ENCODE data around the gene KDM6A. TPM values are rescaled to one million over a fixed set of nuclear protein-coding genes. Genes with fewer than 3 reads are reported as not detected.
"Not testable (repeated sequence)": the region's sequence is repeated elsewhere in the genome, so short reads cannot be mapped to it uniquely, and the experiment has no call there.

The KDM6A gene
- total and polyA plus RNA-seq, 2 of the 13 experiments (the other 11 are each of a cell fraction or from before 2014, with no cell fraction given) = 16.7 to 18.2 TPM

DNA sequence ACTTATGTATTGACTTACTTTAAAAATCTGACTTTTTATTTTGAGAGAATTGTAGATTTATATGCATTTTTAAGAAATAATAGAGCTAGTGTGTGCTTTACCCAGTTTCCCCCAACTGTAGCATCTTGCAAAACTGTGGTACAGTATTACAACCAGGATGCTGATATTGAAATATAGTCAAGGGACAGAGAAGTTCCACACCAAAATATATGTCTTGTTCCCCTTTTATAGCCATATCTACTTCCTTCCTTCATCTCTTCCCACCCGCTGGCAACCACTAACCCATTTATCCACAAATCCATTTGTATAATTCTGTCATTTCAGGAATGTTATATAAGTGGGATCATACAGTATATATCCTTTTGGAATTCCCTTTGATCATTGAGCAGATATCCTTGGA, 16.8 kb downstream of the KDM6A start (continued):
- TF ChIP-seq ZSCAN22 (CRISPR knock-in tag; IDR thresholded peaks at IDR 0.05) (no peak), GLI4 (CRISPR knock-in tag; IDR thresholded peaks at IDR 0.05; ENCODE audit: borderline replicate concordance) (no peak), ZNF496 (CRISPR knock-in tag; IDR thresholded peaks at IDR 0.05; ENCODE audit: insufficient replicate concordance) (no peak)
- TF ChIP-seq, protein P1, sequence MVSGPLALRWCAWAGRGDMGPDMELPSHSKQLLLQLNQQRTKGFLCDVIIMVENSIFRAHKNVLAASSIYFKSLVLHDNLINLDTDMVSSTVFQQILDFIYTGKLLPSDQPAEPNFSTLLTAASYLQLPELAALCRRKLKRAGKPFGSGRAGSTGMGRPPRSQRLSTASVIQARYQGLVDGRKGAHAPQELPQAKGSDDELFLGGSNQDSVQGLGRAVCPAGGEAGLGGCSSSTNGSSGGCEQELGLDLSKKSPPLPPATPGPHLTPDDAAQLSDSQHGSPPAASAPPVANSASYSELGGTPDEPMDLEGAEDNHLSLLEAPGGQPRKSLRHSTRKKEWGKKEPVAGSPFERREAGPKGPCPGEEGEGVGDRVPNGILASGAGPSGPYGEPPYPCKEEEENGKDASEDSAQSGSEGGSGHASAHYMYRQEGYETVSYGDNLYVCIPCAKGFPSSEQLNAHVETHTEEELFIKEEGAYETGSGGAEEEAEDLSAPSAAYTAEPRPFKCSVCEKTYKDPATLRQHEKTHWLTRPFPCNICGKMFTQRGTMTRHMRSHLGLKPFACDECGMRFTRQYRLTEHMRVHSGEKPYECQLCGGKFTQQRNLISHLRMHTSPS (CRISPR knock-in tag; IDR thresholded peaks at IDR 0.05; ENCODE audit: low read depth) = no peak

- Histone ChIP-seq H3K4me1 (ENCODE audit: insufficient read depth, low read length) (peaks cover 10% of the 10 kb centered on the region), H2AFZ (ENCODE audit: low read length) (no peak overlapping the region), H3K9me3 (ENCODE audit: low read length) (no peaks in the 10 kb centered on the region), H3K27me3 (ENCODE audit: control insufficient read depth in 1 of 2, insufficient read depth in 2 of 2, low read length in 2 of 2) (no peaks in the 10 kb centered on the region), H4K20me1 (ENCODE audit: insufficient read depth, low read length) (peaks cover 11% of the 10 kb centered on the region; the same call in 1 of the 2 replicates), H3K9ac (ENCODE audit: insufficient read depth, low read depth, low read length) (no peak overlapping the region), H3K27ac (ENCODE audit: extremely low read length, insufficient read depth, low read length) (no peak overlapping the region), H3K79me2 (ENCODE audit: insufficient read depth, low read length) (peaks cover 78% of the 10 kb centered on the region), H3K4me3 (replicated peaks in 1 of 3; ENCODE audit: insufficient read depth in 1 of 3, low read depth in 2 of 3, low read length in 3 of 3) (no peak overlapping the region), H3K36me3 (replicated peaks in 1 of 2; ENCODE audit: control insufficient read depth in 1 of 2, insufficient read depth in 2 of 2, low read length in 2 of 2) (no peaks in the 10 kb centered on the region), H3K4me2 (ENCODE audit: low read depth, low read length) (no peak overlapping the region)
- 87% methylated on average over 3 of the region's 3 CpGs for WGBS (ENCODE audit: low lambda C conversion rate)
- DNase-seq (ENCODE audit: low spot score) (no peak), ATAC-seq (no peak), FAIRE-seq (peak; percentile 50)
- CTCF ChIA-PET (ENCODE audit: low intra/inter-chr PET ratio, low total read pairs) = no interaction called here
- intact Hi-C loops (cut with micrococcal nuclease; ENCODE audit: unreplicated experiment) = no loop called here
- in situ Hi-C loops (cut with HindIII; ENCODE audit: extremely low pct_ligation_motif_present, low pct_unique_long_range_greater_than_20kb) = no loop called here
- POLR2A ChIA-PET = no interaction called here
- no peak for TF ChIP-seq CBFB (CRISPR knock-in tag; IDR thresholded peaks at IDR 0.05)
- TF ChIP-seq KMT2B (CRISPR knock-in tag; IDR thresholded peaks at IDR 0.05) = no peak
- no peak for TF ChIP-seq ZSCAN22 (CRISPR knock-in tag; IDR thresholded peaks at IDR 0.05)
- no peak for TF ChIP-seq RXRA (CRISPR knock-in tag; IDR thresholded peaks at IDR 0.05)
- TF ChIP-seq REPIN1 (CRISPR knock-in tag; IDR thresholded peaks at IDR 0.05; ENCODE audit: borderline replicate concordance, low read depth) = no peak
- BruUV-seq (replicated peaks) = TSS peak; percentile 14
These were observed 17.3 kb downstream of the KDM6A start for GRCh38 chrX:44890247-44890646.

GRCh38 chrX:44890687-44891086, 17.7 kb downstream of the KDM6A start:
- CTCF ChIA-PET (ENCODE audit: low intra/inter-chr PET ratio, low total read pairs); in situ Hi-C loops (cut with HindIII; ENCODE audit: extremely low pct_ligation_motif_present, low pct_unique_long_range_greater_than_20kb): not testable (repeated sequence)
- H3K79me2 ChIP-seq (ENCODE audit: insufficient read depth, low read length) = peaks cover 80% of the 10 kb centered on the region

More at GRCh38 chrX:44890687-44891086, 17.7 kb downstream of the KDM6A start:
- H3K4me3 ChIP-seq (replicated peaks in 1 of 3; ENCODE audit: insufficient read depth in 1 of 3, low read depth in 2 of 3, low read length in 3 of 3); H3K36me3 ChIP-seq (replicated peaks in 1 of 2; ENCODE audit: control insufficient read depth in 1 of 2, insufficient read depth in 2 of 2, low read length in 2 of 2); H3K27ac ChIP-seq (ENCODE audit: extremely low read length, insufficient read depth, low read length); FAIRE-seq; H3K9ac ChIP-seq (ENCODE audit: insufficient read depth, low read depth, low read length); ATAC-seq; intact Hi-C loops (cut with micrococcal nuclease; ENCODE audit: unreplicated experiment); H2AFZ ChIP-seq (ENCODE audit: low read length); DNase-seq (ENCODE audit: low spot score); H3K4me2 ChIP-seq (ENCODE audit: low read depth, low read length); BruUV-seq (replicated peaks); POLR2A ChIA-PET; H3K27me3 ChIP-seq (ENCODE audit: control insufficient read depth in 1 of 2, insufficient read depth in 2 of 2, low read length in 2 of 2); H3K9me3 ChIP-seq (ENCODE audit: low read length): not testable (repeated sequence)
- peaks cover 12% of the 10 kb centered on the region; the same call in 1 of the 2 replicates for H4K20me1 ChIP-seq (ENCODE audit: insufficient read depth, low read length)
- peaks cover 10% of the 10 kb centered on the region for H3K4me1 ChIP-seq (ENCODE audit: insufficient read depth, low read length)
- 95% methylated on average over 10 of the region's 10 CpGs for WGBS (ENCODE audit: low lambda C conversion rate)
